RPMI8226 (cell line): ENCODE measurements around the gene PATE1.
"Not testable (repeated sequence)": the region's sequence is repeated elsewhere in the genome, so short reads cannot be mapped to it uniquely, and the experiment has no call there.

Experiments
- DNase-seq: peaks from one replicate; pipeline ENCODE4 v3.0.0-alpha.2; 2015

Gene PATE1, protein sequence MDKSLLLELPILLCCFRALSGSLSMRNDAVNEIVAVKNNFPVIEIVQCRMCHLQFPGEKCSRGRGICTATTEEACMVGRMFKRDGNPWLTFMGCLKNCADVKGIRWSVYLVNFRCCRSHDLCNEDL

DNA sequence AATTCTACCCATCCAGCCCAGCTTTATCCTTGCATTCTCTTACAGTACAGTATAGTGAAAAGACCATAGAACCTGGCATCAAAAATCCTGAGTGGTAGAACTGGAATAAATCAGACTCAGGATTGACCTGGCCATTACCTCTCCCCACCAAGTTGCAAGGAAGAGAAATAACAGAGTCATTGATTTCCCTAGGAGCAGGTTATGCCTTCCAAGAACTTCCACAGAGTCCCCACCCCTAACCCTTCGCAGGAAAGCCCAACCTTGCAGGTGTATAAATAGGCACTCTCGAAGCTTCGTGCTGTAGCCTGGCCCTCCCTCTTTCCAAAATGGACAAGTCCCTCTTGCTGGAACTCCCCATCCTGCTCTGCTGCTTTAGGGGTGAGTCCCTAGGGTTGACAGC lies at the start of gene PATE1:
Gene PATE1 (plus strand): TSS at position 301 of the 400 bp plus-strand sequence. CDS start 26 bp downstream, at position 327.
- no peak for DNase-seq

DNA sequence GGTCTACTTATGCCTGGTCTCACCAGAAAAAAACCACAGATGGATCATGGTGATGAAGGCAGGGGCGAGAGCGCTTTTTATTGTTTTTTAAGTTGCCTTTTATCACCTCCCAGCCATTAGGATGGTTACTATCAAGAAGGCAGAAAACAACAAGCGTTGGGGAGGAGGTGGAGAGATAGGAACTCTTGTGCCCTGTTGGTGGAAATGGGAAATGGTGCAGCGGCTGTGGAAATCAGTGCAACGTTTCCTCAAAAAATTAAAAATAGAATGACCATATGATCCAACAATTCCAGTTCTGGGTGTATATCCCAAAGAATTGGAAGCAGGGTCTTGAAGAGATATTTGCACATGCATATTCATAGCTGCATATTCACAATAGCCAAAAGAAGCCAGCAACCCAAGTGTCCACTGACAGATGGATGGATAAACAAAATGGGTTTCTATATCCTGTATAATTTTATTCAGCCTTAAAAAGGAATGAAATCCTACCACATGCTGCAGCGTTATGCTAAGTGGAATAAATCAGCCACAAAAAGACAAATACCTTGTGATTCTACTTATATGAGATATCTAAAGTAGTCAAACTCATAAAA lies 45.0 kb upstream of the PATE1 start:
- no peak for DNase-seq

DNA sequence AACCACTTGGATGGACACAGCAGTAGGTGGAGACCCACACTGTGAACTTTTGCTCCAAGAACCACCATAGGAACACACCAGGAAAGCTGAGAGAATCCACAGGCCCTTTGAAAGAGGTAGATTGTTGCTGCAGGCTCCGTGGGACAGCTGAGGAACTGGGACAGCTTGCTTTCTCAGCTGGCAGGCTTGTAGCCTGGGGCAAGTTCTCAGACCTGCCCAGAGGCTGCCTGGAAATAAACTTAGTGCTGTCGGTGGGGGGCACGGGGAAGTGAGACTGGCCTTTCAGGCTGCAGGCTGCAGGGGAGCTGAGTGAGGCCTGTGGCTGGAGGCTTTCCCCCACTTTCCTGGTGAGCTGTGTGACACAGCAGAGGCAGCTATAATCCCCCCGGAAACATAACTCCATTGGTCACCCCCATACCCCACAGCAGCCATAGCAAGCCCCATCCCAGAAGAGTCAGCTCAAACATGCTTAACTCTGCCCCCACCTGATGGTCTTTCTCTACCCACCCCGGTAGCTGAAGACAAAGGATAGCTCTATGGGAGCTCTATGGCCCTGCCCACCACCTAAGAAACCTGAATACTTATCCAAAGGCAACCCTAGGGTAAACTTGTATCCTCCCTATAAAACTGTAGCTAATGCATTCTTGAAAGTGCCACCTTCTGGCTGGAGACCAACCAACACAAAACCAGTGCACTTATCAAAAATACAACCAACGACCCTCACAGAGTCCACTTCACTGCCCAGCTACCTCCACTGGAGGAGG lies 44.0 kb upstream of the PATE1 start:
- DNase-seq: peak; percentile 5

DNA sequence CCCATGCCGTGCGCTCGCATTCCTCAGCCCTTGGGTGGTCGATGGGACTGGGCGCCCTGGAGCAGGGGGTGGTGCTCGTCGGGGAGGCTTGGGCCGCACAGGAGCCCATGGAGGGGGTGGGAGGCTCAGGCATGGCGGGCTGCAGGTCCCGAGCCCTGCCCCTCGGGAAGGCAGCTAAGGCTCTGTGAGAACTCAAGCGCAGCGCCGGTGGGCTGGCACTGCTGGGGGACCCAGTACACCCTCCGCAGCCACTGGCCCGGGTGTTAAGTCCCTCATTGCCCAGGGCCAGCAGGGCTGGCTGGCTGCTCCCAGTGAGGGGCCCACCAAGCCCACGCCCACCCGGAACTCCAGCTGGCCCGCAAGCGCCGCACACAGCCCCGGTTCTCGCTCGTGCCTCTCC lies 41.4 kb upstream of the PATE1 start:
- DNase-seq: not testable (repeated sequence)

DNA sequence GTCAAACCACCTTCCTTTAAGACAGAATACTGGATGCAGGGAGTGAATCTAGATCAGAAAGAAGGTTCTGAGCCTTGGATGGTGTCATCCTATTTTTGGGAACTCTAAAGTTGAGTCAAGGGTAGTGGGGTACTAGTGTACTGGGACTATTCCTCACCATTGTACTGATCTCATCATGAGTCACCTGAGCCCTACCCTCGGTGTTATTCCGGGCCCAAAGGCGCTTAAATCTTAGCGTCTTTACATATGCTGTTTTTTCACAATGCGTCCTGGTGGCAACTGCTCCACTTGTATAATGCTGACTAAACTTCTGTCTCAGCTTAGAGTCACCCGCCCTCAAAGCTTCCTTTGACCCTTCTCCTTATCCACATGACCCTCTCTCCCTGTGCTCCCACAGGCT lies 25.3 kb upstream of the PATE1 start:
- no peak for DNase-seq

DNA sequence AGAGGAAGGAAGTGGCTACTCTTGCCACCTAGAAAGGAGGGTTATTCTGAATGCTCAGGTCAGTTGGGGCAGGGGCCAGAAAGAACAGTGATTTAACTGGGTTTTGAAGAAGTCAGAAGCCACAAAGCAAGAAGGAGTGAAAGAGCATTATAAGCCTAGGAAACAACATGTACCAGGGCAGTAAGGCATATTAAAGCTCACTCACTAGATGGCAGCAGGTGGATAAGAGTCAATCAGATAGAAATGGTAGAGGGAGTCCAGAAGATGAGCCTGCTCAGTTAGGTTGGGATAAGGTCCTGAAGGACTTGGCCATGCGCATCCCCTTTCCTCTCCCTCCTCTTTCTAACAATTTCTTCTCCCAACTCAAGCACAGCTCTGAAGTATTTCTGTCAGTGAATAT lies 22.0 kb upstream of the PATE1 start:
- DNase-seq: no peak

DNA sequence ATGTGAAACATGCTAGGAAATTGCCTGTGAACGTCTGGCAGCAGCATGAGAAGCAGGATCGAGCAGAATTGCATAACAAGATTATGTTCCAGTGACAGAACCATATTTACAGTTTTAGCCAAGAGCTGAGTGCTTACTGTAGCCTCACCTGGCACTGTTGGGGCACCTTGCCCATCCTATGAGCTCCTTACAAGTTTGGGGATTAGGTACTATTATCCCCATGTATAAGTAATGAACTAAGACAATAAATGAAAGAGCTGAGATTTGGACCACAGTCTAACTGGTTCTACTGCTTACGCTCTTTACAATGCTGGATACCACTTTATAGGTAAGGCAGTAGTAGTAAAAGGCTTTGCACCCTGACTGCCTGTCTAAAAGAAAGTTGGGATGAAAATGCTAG lies 17.1 kb upstream of the PATE1 start:
- DNase-seq: no peak

DNA sequence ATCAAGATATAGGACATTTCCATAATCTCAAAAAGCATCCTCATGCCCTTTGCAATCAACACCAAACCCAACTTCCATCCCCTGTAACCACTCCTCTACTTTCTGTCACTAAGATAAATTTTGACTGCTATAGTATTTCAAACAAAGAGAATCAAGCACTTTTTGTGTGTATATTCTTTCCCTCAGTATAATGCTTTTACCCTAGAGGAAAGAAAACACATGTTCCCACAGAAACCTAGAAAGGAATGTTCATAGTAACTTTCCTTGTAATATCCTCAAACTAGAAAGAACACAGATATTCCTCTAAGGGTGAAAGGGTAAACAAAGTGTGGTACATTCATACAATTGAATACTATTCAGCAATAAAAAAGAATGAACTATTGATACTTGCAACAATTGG lies 5.5 kb upstream of the PATE1 start:
- DNase-seq: no peak

DNA sequence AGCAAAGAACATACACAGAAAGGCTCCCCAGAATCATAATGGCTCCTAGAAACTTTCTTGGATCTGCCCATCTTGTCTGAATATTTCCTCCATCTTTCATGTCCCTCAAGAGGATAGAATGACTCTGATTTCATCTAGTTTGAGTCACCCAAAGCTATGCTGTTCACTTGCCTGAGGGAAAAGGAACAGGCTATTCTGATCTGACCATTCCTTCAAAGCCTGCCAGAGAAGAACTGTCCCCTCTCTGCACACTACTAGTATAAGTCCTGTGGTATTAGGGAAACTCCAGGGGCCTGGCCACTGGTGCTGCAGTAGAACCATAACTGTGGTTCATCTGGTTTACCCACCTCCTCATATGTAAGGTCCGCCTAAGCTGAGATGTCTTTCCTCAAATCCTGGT lies 2.4 kb upstream of the PATE1 start:
- no peak for DNase-seq

DNA sequence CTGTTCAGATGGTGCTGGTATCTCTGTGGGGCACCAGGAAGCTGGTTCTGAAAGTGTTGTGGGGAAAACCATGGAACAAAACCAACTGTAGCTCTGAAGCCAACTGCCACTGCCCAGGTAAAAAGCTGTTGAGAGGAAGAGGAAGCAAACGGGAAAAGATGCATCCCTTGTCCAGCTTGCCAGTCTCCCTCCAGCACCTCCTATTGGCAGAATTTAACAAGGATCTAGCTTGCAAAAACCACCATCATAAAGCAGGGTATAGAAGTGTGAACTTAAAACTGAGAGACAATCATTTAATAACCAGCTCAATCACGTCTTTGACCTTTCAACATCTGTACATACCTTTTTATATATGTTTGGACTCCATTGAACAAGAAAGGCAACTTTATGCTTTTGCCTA lies 4.5 kb downstream of the PATE1 start:
- DNase-seq: no peak

DNA sequence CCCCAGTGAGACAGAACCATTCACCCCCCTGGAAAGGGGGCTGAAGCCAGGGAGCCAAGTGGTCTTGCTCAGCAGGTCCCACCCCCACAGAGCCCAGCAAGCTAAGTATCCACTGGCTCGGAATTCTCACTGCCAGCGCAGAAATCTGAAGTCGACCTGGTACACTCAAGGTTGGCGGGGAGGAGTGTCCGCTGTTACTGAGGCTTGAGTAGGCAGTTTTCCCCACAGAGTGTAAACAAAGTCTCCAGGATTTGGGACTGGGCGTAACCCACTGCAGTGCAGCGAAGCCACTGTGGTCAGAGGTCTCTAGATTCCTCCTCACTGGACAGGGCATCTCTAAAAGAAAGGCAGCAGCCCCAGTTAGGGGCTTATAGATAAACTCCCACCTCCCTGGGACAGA lies 10.0 kb downstream of the PATE1 start:
- no peak for DNase-seq

DNA sequence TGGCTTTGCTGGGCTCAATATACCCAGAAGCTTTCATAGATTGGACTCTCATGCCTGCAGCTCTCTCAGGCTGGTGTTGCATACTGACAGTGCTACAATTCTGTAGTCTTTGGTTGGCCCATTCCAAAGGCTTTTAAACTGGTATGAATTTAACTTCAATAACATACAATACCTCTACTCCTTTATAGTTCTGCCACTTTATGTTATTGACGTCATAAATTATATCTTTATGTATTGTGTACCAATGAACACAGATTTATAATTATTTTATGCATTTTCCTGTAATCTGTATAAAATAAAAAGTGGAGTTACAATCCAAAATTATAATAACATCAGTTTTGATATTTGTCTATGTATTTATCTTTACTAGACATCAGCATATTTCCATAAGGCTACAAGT lies 16.4 kb downstream of the PATE1 start:
- DNase-seq: no peak

DNA sequence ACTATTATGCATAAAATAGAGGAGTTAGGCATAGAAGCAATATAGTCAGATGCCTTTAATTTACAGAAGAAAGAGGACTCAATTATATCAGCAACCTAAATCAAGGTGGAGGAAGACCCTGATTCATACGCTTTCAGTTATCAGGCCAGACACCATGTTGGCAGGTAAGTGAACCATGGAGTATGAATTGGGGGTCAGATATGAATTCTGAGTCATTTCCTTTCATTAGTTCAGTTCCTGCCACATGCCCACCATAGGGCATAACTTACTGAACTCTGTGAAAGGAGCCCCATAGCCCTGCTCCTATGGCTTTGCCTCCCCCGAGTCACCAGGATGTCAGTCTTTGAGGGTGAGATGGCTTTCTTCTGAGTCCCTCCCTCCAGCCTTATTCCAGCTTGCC lies 17.4 kb downstream of the PATE1 start:
- DNase-seq: no peak

DNA sequence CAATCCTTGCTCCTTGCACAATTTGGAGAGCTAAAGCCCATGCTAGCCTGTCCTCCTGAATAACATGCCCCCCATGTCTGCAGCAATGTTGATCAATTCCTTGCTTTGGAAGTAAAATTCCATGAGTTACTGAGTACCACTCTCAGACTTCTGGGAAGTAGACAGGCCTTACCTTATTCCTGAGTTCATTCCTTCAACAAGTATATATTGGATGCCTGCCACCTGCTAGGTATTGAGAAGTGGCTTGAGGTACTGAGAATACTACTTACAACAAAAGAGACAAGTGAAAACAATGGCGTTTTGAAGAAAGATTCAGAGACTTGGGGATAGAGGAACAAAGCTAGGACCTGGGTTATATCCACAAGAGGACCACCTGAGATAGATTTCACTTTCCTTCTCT lies 20.2 kb downstream of the PATE1 start:
- DNase-seq: no peak

DNA sequence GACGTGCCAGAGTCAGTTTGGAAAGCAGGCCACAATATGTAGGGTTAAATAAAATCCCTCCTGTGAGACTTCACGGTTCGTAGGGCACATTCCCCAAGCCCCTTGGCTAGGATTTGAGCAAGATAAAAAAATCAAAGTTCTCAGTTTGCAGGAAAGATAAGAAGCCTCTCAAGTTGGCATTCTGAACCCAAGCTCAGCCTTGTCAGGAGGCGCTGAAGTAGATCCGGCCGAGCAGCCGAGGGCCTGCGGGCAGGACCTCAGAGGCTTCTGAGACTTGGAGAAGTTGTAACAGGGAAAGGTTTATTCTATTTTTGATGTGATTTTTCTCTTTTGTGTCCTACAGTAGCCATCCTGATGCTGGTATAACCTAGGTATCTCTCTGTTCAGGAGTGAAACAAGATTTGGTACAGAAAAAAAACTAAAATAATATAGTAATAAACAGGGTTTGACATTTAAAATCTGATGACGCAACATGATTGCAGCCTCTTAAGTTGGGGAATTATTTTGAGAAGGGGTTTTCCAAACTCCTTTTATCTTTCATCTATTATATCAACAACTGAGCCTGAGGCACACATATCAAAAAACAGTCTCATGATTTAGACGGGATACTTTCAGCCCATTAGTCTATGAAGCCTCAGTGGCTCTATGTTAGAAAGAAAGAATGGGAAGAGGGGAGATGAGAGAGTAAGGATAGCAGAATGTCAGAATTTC lies 22.4 kb downstream of the PATE1 start:
- DNase-seq: no peak

DNA sequence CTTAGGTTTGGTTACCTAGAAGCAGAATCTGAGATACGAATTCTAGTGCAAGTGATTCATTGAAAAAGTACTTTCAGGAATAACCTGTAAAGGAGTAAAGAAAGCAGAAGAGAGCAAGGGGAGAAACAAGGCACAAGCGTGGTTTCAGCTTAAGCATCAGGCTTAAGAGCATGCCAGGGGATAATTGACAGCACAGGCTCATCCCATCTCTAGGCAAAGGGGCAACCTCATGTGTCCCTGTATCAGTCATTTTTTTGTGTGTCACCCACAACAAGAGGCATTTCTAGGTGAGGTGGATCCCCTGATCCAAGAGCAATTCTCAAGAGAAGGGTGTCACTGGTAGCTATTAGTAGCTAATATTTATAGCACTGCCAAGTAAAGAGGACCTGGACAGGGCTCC lies 24.5 kb downstream of the PATE1 start:
- no peak for DNase-seq

DNA sequence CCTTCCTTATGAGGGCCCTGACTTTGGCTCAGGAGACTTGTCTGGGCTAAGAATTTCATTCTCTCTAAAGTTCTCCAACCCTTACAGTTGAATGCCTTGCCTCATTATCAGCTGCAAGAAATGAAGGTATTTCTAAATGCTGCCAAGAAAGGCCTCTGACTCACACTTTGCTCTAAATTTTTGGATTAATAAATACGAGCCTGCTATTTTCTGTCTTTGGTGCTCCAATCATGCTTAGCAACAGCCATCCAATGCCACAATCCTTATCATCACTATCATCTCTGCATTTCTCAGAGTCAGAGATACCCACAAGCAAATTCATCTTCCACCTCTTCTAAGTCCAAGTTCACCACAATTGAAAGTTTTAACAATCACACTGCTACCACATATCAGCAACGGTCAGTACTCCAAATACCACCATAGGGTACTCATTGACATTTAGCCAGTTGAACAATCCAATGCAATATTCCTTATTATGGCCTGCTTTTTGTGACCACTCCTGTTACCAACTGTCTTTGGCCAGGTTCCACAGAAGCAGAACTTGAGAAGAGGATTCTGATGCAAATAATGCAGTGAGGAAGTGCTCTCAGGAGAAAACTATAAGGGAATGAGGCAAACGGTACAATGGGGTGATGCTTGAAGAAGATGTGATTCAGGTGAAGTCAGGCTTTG lies 26.9 kb downstream of the PATE1 start:
- no peak for DNase-seq

DNA sequence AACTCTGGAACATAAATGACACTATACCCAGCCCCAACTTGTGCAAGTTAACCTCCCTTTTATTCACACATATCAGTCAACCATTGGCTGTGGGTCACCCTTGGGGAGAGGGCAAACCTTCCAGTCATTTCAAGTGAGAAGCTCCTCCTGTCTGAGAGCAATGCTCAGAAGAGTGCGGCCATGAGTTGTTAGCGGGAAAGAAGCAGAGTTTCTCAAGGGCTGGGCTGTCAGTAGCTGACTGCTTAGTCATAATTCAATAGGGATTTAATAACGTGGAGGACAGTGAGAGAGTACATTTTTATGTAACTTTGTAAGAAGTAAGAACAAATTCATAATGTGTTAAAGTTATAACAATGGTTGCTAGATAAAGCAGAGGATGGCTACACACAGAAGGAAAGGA lies 27.4 kb downstream of the PATE1 start:
- no peak for DNase-seq

DNA sequence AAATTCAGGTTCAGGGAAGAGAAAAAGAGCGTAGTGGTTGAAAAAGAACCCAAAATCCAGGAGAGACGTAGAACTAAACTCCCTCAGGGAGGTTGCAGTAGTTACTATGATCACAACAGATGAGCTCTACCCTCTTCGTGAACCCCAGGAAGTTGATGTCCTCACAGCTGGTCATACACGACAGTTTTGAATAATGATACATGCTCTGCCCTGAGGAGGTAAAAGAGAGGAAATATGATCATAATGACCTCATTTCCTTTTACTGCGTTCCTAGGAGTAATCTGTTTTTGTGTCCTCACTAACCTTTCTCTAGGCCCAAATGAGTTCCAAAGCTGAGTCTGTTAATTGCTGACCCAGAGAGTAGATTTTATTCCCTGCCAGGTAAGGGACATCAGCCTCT lies 31.2 kb downstream of the PATE1 start:
- DNase-seq: no peak

DNA sequence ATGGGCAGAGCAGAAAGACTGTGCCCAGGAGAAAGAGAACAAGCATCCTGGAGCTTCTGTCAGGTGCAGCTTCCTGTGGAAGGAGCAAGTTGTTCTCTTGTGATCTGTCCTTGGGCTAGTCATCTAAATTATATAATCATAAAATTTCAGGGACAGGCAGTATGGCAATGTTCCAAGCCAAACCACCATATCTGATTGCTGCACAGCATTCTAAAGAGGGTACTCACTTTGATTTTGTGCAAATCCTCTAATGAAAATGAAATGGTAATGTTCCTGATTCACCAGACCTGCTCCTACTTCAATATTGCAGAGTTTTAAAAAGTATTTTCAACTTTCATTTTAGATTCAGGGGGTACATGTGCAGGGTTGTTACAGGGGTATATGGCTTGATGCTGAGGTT lies 32.6 kb downstream of the PATE1 start, which contains the start of gene PATE2:
Gene PATE2 (minus strand): TSS at position 101 of the 400 bp plus-strand sequence. CDS start 55 bp downstream, at position 46.
- DNase-seq: no peak

DNA sequence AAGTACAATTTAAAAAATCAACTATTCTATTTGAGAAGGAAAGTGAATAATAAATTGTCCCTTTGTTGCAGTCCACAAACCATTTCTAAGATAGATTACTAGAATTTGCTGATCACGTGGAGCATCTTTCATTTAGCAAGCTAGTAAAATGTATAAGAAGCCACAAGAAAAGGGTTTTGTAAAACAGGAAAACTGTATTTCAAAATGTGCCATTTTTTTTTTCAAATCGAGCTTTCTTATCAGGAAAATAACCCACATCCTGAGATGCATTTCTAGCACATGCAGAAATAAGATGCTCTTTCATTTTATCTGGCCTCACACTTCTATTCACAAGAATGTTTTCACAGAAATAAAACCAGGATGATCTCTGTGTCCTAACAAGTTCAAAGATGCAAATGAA lies 38.6 kb downstream of the PATE1 start:
- no peak for DNase-seq

DNA sequence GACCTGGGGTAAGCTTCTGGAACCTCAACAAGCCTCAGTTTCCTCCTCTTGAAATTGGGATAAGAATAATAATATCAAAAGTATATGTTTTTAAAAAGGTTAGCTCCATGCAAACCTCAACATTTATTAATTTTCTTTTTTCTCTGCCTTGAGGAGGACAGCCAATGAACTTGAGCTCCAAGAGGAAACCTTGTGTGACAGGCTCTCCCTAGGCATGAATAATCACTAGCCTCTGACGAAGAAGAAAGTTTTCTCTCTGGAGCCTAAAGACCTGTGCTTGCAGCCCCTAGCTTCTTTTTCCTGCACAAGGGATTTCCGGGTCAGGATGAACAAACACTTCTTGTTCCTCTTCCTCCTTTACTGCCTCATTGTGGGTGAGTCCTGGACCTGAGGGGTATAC lies 41.7 kb downstream of the PATE1 start, which contains the start of gene PATE3:
Gene PATE3 (plus strand): TSS at position 301 of the 400 bp plus-strand sequence. CDS start 25 bp downstream, at position 326.
- DNase-seq: no peak

DNA sequence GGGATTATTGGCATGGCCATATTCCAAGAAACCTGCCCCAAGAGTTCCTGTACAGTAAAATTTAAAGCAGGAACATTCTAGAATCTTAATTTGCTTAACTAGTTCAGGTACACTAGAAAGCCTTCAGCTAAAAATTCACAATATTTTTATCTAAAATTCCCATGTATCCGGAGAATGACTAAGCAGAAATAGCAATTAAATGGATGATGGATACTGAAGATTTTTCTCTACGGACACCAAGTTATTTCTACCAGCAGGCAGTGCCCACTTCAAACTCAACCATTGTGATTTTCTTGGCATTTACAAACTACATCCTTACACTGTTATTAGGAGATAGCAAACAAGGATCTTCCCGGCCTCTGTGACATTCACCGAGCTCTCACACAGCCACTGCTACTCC lies 44.7 kb downstream of the PATE1 start:
- no peak for DNase-seq
